Astrocyte (in vitro differentiated cells and primary cell): Measurements from ENCODE around the gene HYPK.

ENCODE experiments used
- CTCF ChIP-seq: IDR thresholded peaks from 2 replicates; pipeline ENCODE4 v1.5.1; 2011; ENCODE audit warnings: low read depth, mild to moderate bottlenecking, inconsistent platforms, low read length, moderate library complexity; ENCODE audit not compliant: insufficient read depth
- EZH2 ChIP-seq: IDR thresholded peaks from 2 replicates; pipeline ENCODE4 v1.6.1; 2012; ENCODE audit warnings: mild to moderate bottlenecking, low read length, inconsistent platforms; ENCODE audit not compliant: insufficient read depth

GRCh38 chr15:43772624-43773023, 27.8 kb upstream of the HYPK start:
- TF ChIP-seq CTCF (no peak), EZH2 (no peak)
